GM12801 (cell line): ENCODE data around the gene IGFN1.

Experiments used
- CTCF ChIP-seq: IDR thresholded peaks from one replicate; pipeline ENCODE4 v1.5.1; 2011; ENCODE audit warnings: control low read depth; ENCODE audit not compliant: insufficient read length; ENCODE audit errors: extremely low read depth

IGFN1 gene

DNA sequence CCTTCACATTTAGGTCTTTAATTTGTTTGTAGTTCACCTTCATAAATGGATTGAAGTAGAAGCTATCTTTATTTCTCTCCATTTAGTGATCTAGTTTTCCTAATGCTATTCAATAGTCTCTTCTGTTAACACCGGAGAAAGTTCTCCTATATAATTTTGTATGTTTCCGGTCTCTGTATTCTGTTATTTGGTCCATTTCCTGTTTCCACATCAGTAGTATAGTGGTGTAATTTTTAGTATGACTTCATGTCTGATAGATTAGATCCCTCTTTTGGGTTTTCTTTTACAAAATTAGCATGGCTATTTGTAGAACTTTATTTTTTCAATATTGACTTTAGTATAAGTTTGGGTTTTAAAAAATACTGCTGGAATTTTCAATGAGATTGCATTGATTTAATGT, 51.1 kb downstream of the IGFN1 start:
- no peak for TF ChIP-seq CTCF

GRCh38 chr1:201245082-201245481, 54.5 kb downstream of the IGFN1 start:
- no peak for TF ChIP-seq CTCF

- no peak for TF ChIP-seq CTCF
Observed at GRCh38 chr1:201248721-201249559, 58.3 kb downstream of the IGFN1 start.

DNA sequence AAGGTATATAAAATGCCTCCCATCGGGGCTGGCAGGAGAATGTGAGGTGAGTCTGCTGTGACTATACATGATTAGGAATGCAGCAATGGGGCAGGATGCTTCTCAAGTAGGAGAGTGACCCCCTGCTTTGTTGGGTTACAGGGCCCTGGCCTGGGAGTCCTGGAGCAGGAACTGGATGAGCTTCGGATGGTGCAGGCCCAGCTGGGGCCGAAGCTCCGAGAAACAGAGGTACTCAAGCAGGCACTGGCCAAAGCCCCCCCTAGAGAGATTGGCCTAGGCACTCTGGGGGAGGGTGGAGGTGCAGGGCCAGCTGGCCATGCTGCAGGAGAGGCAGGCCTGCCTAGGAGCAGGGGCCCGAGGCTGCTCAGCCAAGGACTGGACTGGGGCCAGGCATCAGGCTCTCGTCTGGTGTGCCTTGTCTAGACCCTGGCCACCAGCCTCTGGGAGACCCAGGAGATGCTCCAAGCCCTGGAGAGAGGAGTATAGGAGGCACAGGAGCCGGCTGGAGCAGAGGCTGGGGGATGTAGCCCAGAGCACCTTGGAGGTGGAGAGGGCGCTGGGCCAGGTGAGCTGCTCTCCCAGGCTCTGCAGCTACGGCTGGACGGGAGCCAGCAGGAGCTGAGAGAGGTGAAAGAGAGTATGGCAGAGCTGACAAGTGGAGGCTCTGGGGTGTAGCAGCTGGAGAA, 59.8 kb downstream of the IGFN1 start:
- no peak for TF ChIP-seq CTCF

DNA sequence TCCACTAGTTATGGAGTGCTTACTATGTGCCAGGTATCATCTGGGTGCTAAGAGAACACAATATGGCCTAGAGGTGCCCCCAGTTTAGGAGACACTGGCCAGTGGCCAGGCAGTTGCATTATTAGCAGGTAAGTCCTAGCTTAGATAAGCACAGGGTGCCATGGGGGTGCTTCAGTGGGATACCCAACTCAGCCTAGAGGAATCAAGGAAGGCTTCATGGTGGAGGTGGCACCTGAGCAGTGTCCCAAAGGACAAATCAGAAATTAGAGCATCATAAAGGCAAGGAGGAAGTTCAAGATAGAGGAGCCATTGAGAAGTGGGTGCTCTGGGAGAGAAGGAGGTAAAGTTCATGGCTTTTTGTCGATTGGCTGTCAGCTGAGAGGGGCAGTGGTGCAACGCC, 60.8 kb downstream of the IGFN1 start:
- TF ChIP-seq CTCF = no peak

DNA sequence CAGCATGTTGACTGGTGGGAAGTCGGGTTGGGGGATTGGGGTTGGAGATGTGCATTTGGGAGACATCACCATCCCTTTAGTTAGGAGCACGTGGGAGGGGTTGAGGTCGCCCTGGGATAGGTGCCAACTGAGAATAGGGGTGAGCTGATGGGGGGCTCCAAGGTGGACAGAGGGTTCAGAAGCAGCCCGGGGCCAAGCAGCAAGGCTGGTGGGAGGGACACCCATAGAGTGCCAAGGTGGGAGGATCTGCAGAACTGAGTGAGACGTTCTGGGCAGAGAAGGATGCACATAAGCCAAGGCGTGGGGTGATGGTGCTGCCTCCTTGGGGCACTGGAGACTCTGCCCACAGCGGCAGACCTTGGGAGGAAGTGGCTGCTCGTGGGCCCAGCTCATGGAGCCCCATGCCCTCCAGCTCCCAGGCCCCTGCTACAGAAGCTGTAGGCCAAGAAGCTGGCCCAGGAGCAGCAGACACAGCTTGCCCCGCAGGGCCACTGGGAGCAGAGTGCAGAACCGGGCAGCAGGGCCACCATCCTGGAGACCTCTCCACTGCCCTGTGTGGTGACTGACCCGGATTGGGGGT, 61.3 kb downstream of the IGFN1 start:
- no peak for TF ChIP-seq CTCF

- no peak for TF ChIP-seq CTCF
Observed at GRCh38 chr1:201252944-201253371, 62.3 kb downstream of the IGFN1 start.
